GM23248 (cell line): ENCODE data around the gene SCYL3.

ENCODE experiments used
- EZH2 ChIP-seq: fragments of 200-600 bp; sonication (generic); IDR thresholded peaks from 2 replicates; pipeline ENCODE4 v1.6.1; 2018; ENCODE audit warnings: antibody characterized with exemption, mild to moderate bottlenecking; ENCODE audit not compliant: insufficient read depth, poor library complexity, severe bottlenecking
- EZH2phosphoT487 ChIP-seq: fragments of 200-600 bp; sonication (generic); IDR thresholded peaks from 2 replicates; pipeline ENCODE4 v1.6.1; 2018; ENCODE audit warnings: antibody characterized with exemption, moderate library complexity, mild to moderate bottlenecking, low read depth; ENCODE audit not compliant: insufficient read depth

DNA sequence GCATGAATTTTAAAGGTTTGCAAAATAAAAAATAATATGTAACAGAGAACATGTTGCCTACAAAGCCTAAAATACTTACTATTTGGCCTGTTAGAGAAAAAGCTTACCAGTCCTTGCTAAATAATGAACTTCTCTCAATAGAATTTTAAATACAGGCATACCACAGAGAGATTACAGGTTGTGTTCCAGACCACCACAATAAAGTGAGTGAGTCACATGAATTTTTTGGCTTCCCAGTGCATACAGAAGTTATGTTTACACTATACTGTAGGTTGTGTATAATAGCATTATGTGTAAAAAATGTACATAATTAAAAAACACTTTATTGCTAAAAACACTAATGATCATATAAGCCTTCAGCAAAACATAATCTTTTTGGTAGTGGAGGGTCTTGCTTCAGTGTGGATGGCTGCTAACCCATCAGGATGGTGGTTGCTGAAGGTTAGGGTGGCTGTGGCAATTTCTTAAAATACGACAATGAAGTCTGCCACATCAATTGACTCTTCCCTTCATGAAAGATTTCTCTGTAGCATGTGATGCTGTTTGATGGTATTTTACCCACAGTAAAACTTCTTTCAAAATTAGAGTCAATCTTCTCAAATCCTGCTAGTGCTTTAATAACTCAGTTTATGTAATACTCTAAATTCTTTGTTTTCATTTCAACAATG, 48.6 kb downstream of the SCYL3 start:
- TF ChIP-seq EZH2phosphoT487 (no peak), EZH2 (no peak)
